Choroid plexus epithelial cell (primary cell): ENCODE measurements around the gene GRB10.
"Not testable (repeated sequence)": the region's sequence is repeated elsewhere in the genome, so short reads cannot be mapped to it uniquely, and the experiment has no call there.

ENCODE experiments used
- DNase-seq: peaks from one replicate; pipeline ENCODE4 v3.0.0-alpha.2; 2010; ENCODE audit warnings: low read depth
- H3K4me3 ChIP-seq: 2 replicates; pipeline ENCODE4 v1.5.1; 2011; ENCODE audit warnings: low read depth, mild to moderate bottlenecking, control low read depth, low read length, moderate library complexity
- TF ChIP-seq, protein P1 (sequence below): conservative IDR thresholded peaks from 2 replicates; pipeline ENCODE4 v1.5.1; 2011; ENCODE audit warnings: low read depth, mild to moderate bottlenecking, control low read depth, inconsistent platforms, low read length, moderate library complexity

The GRB10 gene

DNA sequence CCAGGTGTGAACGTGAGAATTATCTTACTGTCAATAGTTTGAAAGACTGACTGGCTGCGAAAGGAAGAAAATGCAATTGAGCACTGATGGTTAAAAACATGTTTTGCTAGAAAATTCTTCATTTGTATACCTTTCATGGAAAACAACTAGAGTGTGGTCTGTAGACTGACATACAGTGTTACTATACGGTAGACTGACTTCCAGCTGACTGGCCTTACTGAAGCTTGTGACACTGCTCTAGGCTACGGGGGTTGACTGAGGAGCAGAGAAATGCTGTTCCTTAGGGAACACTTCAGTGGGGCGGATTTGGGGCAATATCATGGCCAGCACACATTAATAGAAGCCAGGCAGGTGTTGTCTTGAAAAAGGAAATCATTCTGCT is 191.6 kb downstream of the GRB10 start:
- DNase-seq: no peak
- TF ChIP-seq, protein P1, sequence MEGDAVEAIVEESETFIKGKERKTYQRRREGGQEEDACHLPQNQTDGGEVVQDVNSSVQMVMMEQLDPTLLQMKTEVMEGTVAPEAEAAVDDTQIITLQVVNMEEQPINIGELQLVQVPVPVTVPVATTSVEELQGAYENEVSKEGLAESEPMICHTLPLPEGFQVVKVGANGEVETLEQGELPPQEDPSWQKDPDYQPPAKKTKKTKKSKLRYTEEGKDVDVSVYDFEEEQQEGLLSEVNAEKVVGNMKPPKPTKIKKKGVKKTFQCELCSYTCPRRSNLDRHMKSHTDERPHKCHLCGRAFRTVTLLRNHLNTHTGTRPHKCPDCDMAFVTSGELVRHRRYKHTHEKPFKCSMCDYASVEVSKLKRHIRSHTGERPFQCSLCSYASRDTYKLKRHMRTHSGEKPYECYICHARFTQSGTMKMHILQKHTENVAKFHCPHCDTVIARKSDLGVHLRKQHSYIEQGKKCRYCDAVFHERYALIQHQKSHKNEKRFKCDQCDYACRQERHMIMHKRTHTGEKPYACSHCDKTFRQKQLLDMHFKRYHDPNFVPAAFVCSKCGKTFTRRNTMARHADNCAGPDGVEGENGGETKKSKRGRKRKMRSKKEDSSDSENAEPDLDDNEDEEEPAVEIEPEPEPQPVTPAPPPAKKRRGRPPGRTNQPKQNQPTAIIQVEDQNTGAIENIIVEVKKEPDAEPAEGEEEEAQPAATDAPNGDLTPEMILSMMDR: no peak
- H3K4me3 ChIP-seq: no peak overlapping the region

DNA sequence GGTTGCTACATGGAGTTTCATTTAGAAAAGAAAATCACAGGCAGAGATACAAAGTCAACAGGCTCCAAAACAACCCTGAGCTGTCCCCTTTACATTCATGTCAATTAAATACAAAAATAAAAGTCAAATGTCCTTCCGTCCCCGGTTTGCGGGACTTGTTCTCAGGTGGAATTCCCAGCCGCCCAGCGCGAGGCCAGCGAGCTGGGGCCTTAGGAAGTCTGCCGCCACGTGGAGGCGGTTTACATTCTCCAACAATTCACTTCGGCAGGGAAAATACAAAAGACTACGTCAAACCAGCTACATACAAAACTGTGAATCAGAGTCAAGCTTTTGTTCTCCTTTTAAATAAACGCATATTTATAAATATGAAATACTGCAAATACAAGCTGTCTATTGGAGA is 192.2 kb downstream of the GRB10 start:
- H3K4me3 ChIP-seq: no peak overlapping the region
- DNase-seq: no peak
- TF ChIP-seq, protein P1: no peak

DNA sequence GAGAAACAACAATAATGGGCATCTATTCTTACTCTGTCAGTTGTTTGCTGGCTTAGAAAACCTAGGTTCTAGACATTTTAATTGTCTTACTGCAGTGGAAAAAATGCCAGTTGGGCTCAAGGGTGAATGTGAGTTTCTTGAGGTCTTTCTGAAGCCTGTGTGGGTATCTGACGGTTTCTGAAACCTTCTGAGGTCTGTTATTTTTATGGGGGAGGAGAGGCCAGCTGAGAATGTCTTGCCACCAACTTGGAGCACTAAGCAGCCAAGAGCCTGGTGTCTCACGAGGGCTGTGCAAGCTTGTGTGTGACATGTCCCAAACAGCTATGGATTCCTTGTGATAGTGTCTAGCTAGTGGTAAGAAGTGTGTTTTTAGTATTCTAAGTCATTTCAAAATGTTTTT is 193.3 kb downstream of the GRB10 start:
- TF ChIP-seq, protein P1: no peak
- DNase-seq: no peak
- H3K4me3 ChIP-seq: no peak overlapping the region

DNA sequence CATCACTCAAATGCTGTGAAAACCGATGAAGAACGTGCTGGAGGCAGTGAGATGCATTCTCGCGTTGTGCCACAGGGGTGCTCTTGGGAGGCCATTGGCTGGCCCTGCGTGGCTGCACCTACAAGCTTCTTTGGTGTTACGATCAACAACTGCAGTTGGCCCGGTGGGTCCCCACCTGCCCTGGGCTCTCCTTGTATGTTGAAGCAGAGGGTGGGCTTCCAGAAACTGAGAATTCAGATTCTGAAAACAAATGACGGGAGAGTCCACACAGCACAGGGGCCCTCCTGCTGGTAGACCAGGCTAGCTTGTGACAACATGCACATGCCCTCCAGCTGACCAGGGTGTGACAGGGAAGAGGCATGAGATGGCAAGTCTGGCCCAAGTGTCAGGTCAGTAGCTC is 193.8 kb downstream of the GRB10 start:
- H3K4me3 ChIP-seq: no peak overlapping the region
- DNase-seq: peak; percentile 7
- TF ChIP-seq, protein P1: peak; percentile 28

DNA sequence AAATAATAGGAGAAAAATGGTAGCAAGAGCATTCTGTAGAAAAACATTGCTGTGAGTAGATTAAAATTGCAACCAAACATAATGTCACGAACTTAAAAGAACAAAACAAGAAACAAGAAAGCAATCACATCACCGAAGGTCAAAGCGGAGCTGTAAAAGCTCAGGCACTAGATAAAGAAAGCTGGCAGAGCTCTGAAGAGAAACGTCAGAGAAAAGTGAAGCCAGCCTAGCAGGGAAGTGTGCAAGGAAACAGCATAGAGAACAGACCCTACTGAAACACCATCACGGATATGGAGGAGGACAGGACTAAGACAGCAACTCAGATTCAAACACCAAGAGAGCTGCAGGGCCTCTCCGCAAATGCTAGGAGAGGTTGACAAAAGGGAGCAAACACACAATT is 195.0 kb downstream of the GRB10 start:
- H3K4me3 ChIP-seq: no peak overlapping the region
- TF ChIP-seq, protein P1: no peak
- no peak for DNase-seq

DNA sequence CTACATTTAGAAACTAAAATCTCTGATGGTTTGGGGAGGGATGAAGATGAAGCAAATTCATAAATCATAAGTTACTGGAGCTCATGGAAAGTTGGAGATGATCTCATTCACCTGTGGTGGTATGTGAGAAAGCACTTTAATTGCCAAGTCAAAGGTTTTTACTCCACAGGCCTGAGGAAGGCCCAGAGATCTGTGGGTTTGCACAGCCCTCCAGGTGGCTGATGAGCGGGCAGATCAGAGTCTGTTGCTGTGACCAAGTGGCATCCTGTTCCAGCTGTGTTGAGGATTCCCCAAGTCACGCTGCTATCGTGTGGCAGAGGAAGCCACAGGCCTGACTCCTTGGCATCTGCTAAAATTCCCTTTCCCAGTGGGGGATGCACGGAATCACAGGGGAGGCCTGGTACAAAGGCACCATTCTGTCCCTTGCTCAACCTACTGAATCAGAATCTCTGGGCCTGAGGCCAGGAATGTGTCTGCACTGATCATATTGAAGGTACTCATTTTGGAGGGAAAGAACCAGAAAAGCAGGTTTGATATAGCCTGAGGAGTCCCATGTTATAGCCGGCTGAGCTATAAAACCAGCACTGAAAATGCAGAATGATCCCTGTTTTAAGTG is 197.8 kb downstream of the GRB10 start:
- TF ChIP-seq, protein P1: no peak
- H3K4me3 ChIP-seq: no peak overlapping the region
- DNase-seq: no peak

DNA sequence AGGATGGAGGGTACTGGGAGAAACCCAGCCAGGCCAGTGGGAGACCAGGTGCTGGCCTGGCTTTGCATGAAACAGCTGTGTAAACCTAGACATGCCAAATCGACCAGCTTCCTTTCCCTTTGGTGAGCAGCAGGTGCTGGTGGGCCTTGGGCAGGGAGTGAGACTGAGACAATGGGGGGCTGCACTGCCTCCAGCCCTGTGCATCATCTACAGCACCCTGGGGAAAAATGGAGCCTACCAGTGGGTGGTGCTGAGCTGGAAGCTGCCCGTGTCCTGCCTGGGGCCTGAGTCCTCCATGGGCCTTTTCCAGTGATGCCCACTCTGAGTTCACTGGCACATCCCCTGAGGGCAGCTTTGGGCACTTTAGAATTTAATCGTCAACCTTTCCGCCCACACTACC is 198.3 kb downstream of the GRB10 start:
- no peak overlapping the region for H3K4me3 ChIP-seq
- no peak for DNase-seq
- TF ChIP-seq, protein P1: no peak

DNA sequence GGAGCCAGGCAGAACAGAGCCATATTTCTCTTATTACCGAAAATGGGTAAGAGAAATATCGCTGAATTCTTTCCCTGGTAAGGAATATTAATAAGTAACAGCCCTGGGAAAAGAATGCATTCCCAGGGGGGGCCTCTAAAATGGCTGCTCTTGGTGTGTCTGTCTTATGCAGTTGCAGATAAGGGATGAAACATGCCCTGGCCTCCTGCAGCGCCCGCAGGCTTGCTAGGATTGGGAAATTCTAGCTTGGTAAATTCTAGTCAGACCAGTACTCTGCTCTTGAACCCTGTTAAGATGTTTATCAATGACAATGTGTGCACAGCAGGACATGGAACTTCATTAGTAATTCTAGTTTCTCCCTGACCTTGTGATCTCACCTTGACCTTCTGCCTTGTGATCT is 199.4 kb downstream of the GRB10 start:
- not testable (repeated sequence) for DNase-seq, H3K4me3 ChIP-seq

DNA sequence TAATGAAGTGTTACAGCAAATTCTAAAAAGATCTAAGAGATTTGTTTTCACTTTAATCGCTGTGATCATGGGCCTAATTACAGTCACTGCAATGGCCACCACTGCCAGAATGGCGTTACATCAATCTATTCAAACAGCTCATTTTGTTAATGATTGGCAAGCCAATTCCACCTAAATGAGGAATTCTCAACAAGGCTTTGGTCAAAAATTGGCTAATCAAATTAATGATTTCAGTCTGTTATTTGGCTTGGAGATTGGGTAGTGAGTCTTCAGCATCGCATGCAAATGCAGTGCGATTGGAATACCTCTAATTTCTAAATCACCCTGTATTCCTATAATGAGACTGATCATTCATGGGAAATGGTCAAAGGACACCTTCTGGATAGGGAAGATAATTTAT is 200.4 kb downstream of the GRB10 start:
- DNase-seq: not testable (repeated sequence)

DNA sequence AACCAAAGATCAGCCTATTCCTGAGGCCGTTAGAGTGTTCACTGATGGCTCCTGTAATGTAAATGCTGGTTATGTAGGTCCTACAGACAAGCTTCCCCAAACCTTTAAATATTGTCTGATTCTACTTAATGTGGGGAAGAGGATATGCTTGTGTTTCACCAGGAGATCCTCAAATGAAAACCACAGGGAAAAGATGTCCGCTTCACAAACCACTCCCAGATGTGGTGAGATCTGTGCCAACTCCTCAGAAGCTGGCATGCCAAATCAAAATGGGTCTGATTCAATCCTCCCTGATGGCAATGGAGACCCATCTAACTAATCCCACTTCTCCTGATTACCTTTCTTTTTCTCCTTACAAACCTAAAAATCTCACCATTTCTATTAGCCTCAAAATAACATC is 202.0 kb downstream of the GRB10 start:
- DNase-seq, H3K4me3 ChIP-seq: not testable (repeated sequence)

More for the DNA sequence above, 200.4 kb downstream of the GRB10 start:
- H3K4me3 ChIP-seq: not testable (repeated sequence)
